Loucy (cell line): Measurements from ENCODE around the gene AK2.

Source experiments
- EZH2phosphoT487 ChIP-seq: fragments of 200-600 bp; IDR thresholded peaks from 2 replicates; pipeline ENCODE4 v1.6.1; 2018; ENCODE audit warnings: antibody characterized with exemption, mild to moderate bottlenecking, moderate library complexity, borderline replicate concordance
- TF ChIP-seq, protein P1 (sequence below): fragments of 200-600 bp; sonication (generic); conservative IDR thresholded peaks from 2 replicates; pipeline ENCODE4 v1.5.1; 2014; ENCODE audit warnings: mild to moderate bottlenecking, antibody characterized with exemption, low read length

DNA sequence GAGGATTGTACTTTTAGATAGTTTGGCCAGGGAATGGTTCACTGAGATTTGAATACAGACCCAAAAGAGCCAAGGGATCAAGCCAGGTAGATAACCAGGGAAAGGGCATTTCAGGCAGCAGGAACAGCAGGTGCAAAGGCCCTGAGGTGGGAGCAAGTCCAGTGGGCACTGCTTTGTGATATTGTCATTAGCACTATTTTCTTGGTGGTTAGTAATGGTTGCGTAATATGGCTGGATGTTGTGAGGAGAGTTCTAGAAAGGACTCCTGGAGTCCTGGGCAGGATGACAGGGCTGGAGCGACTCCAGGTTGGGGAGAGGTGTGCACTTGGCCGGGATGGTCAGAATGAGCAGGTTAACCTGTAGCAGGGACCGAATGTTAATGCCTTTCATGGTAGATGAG, 48.6 kb upstream of the AK2 start:
- TF ChIP-seq, protein P1, sequence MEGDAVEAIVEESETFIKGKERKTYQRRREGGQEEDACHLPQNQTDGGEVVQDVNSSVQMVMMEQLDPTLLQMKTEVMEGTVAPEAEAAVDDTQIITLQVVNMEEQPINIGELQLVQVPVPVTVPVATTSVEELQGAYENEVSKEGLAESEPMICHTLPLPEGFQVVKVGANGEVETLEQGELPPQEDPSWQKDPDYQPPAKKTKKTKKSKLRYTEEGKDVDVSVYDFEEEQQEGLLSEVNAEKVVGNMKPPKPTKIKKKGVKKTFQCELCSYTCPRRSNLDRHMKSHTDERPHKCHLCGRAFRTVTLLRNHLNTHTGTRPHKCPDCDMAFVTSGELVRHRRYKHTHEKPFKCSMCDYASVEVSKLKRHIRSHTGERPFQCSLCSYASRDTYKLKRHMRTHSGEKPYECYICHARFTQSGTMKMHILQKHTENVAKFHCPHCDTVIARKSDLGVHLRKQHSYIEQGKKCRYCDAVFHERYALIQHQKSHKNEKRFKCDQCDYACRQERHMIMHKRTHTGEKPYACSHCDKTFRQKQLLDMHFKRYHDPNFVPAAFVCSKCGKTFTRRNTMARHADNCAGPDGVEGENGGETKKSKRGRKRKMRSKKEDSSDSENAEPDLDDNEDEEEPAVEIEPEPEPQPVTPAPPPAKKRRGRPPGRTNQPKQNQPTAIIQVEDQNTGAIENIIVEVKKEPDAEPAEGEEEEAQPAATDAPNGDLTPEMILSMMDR, result no peak
- no peak for TF ChIP-seq EZH2phosphoT487
